HEK293 (cell line): ENCODE results near the gene APOBEC3C.
"Not testable (repeated sequence)": the region's sequence is repeated elsewhere in the genome, so short reads cannot be mapped to it uniquely, and the experiment has no call there.

Experiments used
- CTCF ChIP-seq: fragments of 450-650 bp; formaldehyde crosslinking; IDR thresholded peaks from 2 replicates; pipeline ENCODE4 v1.5.1; 2016; ENCODE audit warnings: missing biosample characterization, missing genetic modification characterization
- INSM2 ChIP-seq: fragments of 450-650 bp; formaldehyde crosslinking; IDR thresholded peaks from 2 replicates; pipeline ENCODE4 v1.5.1; 2016; ENCODE audit warnings: missing biosample characterization, missing genetic modification characterization
- MEIS1 ChIP-seq: sonication (generic); formaldehyde crosslinking; IDR thresholded peaks from 2 replicates; pipeline ENCODE4 v1.8.1; 2022; ENCODE audit warnings: missing genetic modification reagents, mild to moderate bottlenecking, borderline replicate concordance
- TCF7L2 ChIP-seq: IDR thresholded peaks from 2 replicates; pipeline ENCODE4 v1.6.1; 2011; ENCODE audit warnings: low read depth, mild to moderate bottlenecking, inconsistent platforms, low read length, moderate library complexity, borderline replicate concordance
- ZNF138 ChIP-seq: fragments of 450-650 bp; formaldehyde crosslinking; IDR thresholded peaks from 2 replicates; pipeline ENCODE4 v1.5.1; 2016; ENCODE audit warnings: missing biosample characterization, missing genetic modification characterization, borderline replicate concordance
- ZNF19 ChIP-seq: fragments of 450-650 bp; formaldehyde crosslinking; IDR thresholded peaks from 2 replicates; pipeline ENCODE4; 2016; ENCODE audit warnings: missing biosample characterization, missing genetic modification characterization, low read depth
- ZNF510 ChIP-seq: fragments of 450-650 bp; formaldehyde crosslinking; IDR thresholded peaks from 2 replicates; pipeline ENCODE4 v1.5.1; 2018; ENCODE audit warnings: mild to moderate bottlenecking, missing genetic modification characterization, missing biosample characterization; ENCODE audit not compliant: insufficient replicate concordance
- ZNF645 ChIP-seq: fragments of 450-650 bp; formaldehyde crosslinking; IDR thresholded peaks from 2 replicates; pipeline ENCODE4; 2016; ENCODE audit warnings: missing biosample characterization, missing genetic modification characterization
- ZSCAN4 ChIP-seq: fragments of 450-650 bp; formaldehyde crosslinking; IDR thresholded peaks from 2 replicates; pipeline ENCODE4 v1.5.1; 2017; ENCODE audit warnings: missing biosample characterization, missing genetic modification characterization
- ZXDB ChIP-seq: fragments of 450-650 bp; formaldehyde crosslinking; IDR thresholded peaks from 2 replicates; pipeline ENCODE4 v1.5.1; 2016; ENCODE audit warnings: missing biosample characterization, missing genetic modification characterization
- TF ChIP-seq, protein P1 (sequence below): fragments of 450-650 bp; formaldehyde crosslinking; optimal IDR thresholded peaks from 2 replicates; pipeline ENCODE3; 2016; ENCODE audit warnings: missing biosample characterization, mild to moderate bottlenecking, missing genetic modification characterization
- TF ChIP-seq, protein P2 (sequence below): fragments of 450-650 bp; IDR thresholded peaks from 2 replicates; pipeline ENCODE4 v1.5.1; 2018; ENCODE audit warnings: missing biosample characterization, mild to moderate bottlenecking, missing genetic modification characterization
- TF ChIP-seq, protein P3 (sequence below): IDR thresholded peaks from 2 replicates; pipeline ENCODE4 v1.6.1; 2011; ENCODE audit warnings: mild to moderate bottlenecking, low read depth, low read length, borderline replicate concordance

DNA sequence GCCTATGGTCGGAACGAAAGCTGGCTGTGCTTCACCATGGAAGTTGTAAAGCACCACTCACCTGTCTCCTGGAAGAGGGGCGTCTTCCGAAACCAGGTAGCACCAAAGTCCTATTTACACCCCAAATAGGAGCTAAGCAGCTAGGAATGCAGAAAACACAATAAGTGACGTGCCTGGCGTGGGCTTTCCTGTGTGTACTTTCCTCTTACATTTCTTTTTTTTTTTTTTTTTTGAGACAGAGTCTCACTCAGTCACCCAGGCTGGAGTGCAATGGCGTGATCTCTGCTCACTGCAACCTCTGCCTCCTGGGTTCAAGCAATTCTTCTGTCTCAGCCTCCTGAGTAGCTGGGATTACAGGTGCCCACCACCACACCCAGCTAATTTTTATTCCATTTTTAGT, 35.4 kb downstream of the APOBEC3C start:
- TF ChIP-seq INSM2; ZNF138 (tag by site-specific recombination); CTCF; ZNF645 (tag by site-specific recombination); TCF7L2; ZNF510 (tag by site-specific recombination); MEIS1; ZSCAN4 (tag by site-specific recombination); ZXDB (tag by site-specific recombination); ZNF19: not testable (repeated sequence)
- TF ChIP-seq, protein P1, sequence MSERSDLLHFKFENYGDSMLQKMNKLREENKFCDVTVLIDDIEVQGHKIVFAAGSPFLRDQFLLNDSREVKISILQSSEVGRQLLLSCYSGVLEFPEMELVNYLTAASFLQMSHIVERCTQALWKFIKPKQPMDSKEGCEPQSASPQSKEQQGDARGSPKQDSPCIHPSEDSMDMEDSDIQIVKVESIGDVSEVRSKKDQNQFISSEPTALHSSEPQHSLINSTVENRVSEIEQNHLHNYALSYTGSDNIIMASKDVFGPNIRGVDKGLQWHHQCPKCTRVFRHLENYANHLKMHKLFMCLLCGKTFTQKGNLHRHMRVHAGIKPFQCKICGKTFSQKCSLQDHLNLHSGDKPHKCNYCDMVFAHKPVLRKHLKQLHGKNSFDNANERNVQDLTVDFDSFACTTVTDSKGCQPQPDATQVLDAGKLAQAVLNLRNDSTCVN (tag by site-specific recombination) = not testable (repeated sequence)
- TF ChIP-seq, protein P2, sequence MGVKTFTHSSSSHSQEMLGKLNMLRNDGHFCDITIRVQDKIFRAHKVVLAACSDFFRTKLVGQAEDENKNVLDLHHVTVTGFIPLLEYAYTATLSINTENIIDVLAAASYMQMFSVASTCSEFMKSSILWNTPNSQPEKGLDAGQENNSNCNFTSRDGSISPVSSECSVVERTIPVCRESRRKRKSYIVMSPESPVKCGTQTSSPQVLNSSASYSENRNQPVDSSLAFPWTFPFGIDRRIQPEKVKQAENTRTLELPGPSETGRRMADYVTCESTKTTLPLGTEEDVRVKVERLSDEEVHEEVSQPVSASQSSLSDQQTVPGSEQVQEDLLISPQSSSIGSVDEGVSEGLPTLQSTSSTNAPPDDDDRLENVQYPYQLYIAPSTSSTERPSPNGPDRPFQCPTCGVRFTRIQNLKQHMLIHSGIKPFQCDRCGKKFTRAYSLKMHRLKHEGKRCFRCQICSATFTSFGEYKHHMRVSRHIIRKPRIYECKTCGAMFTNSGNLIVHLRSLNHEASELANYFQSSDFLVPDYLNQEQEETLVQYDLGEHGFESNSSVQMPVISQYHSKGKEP = not testable (repeated sequence)
- TF ChIP-seq, protein P3, sequence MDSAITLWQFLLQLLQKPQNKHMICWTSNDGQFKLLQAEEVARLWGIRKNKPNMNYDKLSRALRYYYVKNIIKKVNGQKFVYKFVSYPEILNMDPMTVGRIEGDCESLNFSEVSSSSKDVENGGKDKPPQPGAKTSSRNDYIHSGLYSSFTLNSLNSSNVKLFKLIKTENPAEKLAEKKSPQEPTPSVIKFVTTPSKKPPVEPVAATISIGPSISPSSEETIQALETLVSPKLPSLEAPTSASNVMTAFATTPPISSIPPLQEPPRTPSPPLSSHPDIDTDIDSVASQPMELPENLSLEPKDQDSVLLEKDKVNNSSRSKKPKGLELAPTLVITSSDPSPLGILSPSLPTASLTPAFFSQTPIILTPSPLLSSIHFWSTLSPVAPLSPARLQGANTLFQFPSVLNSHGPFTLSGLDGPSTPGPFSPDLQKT = not testable (repeated sequence)
